Activated T-cell treated with anti-CD3 and anti-CD28 coated beads, Interleukin-2, amount 50 U/mL, for 24 hours (primary cell): ENCODE measurements around the gene CALML3.

ENCODE experiments used
- DNase-seq: peaks from one replicate; pipeline ENCODE4 v3.0.0-alpha.2; 2020
- H3K27ac Mint-ChIP-seq: 2 replicates; pipeline ENCODE4 v1.8.0; 2020; ENCODE audit warnings: mild to moderate bottlenecking, mixed read lengths
- H3K27me3 Mint-ChIP-seq: 2 replicates; pipeline ENCODE4 v1.8.0; 2020; ENCODE audit warnings: mixed read lengths
- H3K36me3 Mint-ChIP-seq: 2 replicates; pipeline ENCODE4 v1.8.0; 2020; ENCODE audit warnings: low read depth, mixed read lengths
- H3K4me1 Mint-ChIP-seq: 2 replicates; pipeline ENCODE4 v1.8.0; 2020; ENCODE audit warnings: low read depth, mixed read lengths
- H3K4me3 Mint-ChIP-seq: 2 replicates; pipeline ENCODE4 v1.8.0; 2020; ENCODE audit warnings: mild to moderate bottlenecking, moderate library complexity, mixed read lengths
- H3K9me3 Mint-ChIP-seq: 2 replicates; pipeline ENCODE4 v1.8.0; 2020; ENCODE audit warnings: mixed read lengths

CALML3 gene

DNA sequence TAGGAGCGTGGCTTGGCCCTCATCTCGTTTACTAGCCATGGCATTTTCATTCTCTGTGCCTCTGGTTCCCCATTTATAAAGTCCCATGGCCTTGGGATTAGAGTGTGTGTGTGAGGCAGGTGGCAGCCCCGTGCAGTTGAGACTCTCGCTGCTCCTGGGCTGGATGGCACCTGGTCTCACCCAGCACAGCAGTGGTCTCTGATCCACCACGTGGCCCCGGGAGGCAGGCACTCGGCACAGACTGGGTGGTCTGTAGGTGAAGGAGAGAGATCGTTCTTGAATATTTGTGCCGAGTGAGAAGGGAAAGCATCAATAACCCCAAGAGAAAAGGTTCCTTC, 50.4 kb downstream of the CALML3 start:
- Mint-ChIP-seq H3K36me3 (no peaks in the 10 kb centered on the region), H3K27me3 (no peaks in the 10 kb centered on the region), H3K9me3 (no peaks in the 10 kb centered on the region), H3K4me3 (no peak overlapping the region), H3K27ac (no peak overlapping the region), H3K4me1 (no peaks in the 10 kb centered on the region)
- DNase-seq: no peak

DNA sequence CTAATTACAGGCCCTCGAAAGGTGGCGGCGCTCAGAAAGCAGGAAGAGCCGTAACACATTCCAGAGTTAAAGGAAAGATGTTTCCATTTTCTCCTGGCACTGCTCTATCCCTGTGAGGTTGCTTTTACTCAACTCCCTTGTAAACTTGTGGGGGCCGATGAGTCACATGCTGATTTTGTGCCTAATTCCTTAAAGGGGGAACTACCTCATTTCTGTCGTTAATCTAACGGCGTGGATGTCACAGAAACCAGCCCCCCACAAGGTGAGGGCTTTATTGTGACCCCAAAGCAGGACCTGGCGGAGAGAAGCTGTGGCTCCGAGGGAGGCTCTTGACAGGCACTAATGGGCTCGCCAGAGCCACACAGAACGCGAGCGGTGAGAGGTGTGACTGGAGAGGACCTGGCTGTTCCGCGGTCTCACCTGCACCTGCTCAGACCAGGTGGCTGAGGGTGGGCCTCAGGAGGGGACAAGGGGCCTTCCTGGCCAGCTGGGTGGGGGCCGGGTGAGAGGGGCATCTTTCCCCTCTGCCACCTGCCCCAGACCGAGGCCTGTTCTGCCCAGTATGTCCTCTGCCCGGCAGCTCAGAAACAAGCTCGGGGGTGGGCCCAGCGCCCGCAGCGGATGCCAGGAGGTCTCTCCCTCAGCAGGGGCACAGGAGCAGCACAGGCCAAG, 50.9 kb downstream of the CALML3 start:
- Mint-ChIP-seq H3K4me1 (no peaks in the 10 kb centered on the region), H3K4me3 (no peak overlapping the region), H3K9me3 (no peaks in the 10 kb centered on the region), H3K27me3 (no peaks in the 10 kb centered on the region), H3K27ac (no peak overlapping the region), H3K36me3 (no peaks in the 10 kb centered on the region)
- DNase-seq: no peak

DNA sequence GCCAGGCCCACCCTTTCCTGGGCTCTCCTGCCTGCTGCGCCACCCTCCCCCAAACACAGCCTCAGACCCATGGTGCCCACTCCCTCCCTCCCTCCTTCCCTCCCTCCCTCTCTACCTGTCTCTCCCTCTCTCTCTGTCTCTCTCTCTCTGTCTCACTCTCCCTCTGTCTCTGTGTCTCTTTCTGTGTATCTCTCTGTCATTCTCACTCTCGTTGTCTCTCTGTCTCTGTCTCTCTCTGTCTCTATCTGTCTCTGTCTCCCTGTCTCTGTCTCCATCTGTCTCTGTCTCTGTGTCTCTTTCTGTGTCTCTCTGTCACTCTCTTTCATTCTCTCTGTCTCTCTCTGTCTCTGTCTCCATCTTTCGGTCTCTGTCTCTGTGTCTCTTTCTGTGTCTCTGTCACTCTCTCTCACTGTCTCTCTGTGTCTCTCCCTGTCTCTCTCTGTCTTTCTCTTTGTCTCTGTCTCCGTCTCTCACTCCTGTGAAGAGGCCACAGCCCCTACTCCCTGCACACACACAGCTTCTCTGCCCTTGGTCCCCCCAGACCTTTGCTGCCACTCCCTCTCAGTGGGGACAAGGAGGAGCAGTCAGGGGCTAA, 51.5 kb downstream of the CALML3 start:
- no peak overlapping the region for H3K27ac Mint-ChIP-seq
- H3K27me3 Mint-ChIP-seq: no peaks in the 10 kb centered on the region
- no peaks in the 10 kb centered on the region for H3K9me3 Mint-ChIP-seq
- H3K4me1 Mint-ChIP-seq: no peaks in the 10 kb centered on the region
- no peak for DNase-seq
- H3K36me3 Mint-ChIP-seq: no peaks in the 10 kb centered on the region
- H3K4me3 Mint-ChIP-seq: no peak overlapping the region
